ENCODE data around the gene UBE2H.
"Not testable (repeated sequence)": the region's sequence is repeated elsewhere in the genome, so short reads cannot be mapped to it uniquely, and the experiment has no call there.

The UBE2H gene

DNA sequence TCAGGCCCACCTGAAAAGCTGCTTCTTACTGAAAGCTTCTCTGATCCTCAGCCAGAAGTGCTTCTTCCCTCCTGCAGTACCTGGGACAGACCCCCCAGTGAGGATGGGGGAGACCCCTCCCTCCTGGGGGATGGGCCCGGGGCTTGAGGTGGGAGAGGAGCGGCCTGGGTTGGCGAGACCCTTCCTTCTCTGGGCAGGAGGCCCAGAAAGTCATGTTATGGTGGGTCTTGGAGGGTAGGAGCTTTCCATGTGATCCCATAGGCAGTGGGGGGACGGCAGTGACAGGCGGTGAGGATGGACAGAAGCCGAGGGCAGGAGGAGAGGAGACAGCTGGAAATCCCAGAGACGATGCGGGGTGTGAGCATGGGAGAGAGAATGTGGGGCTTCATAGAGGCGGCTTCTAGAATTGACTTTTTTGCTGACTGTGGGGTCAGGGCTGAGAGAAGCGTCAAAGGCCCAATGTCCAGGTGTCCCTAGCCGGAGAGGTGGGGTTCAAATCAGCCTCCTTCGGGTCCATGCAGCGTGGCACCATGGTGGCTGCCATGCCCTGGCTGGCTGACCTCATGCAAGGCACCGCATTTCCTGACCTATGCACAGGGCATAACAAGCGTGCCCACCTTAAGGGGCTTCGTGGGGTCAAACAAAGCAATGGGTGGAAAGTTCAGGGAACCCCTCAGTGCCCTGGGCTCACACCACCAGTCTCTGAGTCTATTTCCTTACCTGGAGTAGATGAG is 154.0 kb downstream of the UBE2H start:
- no peak overlapping the region for H3K4me2 ChIP-seq (ENCODE audit: low read depth, low read length, poor library complexity, severe bottlenecking)
- H3K36me3 ChIP-seq (ENCODE audit: insufficient read depth, low read length) = no peaks in the 10 kb centered on the region
- H3K9ac ChIP-seq (ENCODE audit: low read depth, low read length, poor library complexity, severe bottlenecking) = no peak overlapping the region
- no peaks in the 10 kb centered on the region for H3K79me2 ChIP-seq (ENCODE audit: insufficient read depth, low read length)
- H3K9me2 ChIP-seq (replicated peaks; ENCODE audit: low read depth, low read length) = no peaks in the 10 kb centered on the region
- TF ChIP-seq, protein P1, sequence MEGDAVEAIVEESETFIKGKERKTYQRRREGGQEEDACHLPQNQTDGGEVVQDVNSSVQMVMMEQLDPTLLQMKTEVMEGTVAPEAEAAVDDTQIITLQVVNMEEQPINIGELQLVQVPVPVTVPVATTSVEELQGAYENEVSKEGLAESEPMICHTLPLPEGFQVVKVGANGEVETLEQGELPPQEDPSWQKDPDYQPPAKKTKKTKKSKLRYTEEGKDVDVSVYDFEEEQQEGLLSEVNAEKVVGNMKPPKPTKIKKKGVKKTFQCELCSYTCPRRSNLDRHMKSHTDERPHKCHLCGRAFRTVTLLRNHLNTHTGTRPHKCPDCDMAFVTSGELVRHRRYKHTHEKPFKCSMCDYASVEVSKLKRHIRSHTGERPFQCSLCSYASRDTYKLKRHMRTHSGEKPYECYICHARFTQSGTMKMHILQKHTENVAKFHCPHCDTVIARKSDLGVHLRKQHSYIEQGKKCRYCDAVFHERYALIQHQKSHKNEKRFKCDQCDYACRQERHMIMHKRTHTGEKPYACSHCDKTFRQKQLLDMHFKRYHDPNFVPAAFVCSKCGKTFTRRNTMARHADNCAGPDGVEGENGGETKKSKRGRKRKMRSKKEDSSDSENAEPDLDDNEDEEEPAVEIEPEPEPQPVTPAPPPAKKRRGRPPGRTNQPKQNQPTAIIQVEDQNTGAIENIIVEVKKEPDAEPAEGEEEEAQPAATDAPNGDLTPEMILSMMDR (conservative IDR thresholded peaks at IDR 0.05; ENCODE audit: low read length) = no peak
- TF ChIP-seq EZH2phosphoT487 (IDR thresholded peaks at IDR 0.05; ENCODE audit: borderline replicate concordance) = no peak
- no peaks in the 10 kb centered on the region for H3K9me3 ChIP-seq (ENCODE audit: insufficient read depth, low read depth, low read length)
- H3K27me3 ChIP-seq (ENCODE audit: insufficient read depth, low read length, poor library complexity, severe bottlenecking) = no peaks in the 10 kb centered on the region
- no peak overlapping the region for H3K4me3 ChIP-seq (ENCODE audit: low read length, poor library complexity, severe bottlenecking)
- H4K20me1 ChIP-seq (ENCODE audit: insufficient read depth, low read length, poor library complexity, severe bottlenecking) = no peaks in the 10 kb centered on the region
- no peak overlapping the region for H2AFZ ChIP-seq (ENCODE audit: low read length)
- H3K4me1 ChIP-seq (ENCODE audit: insufficient read depth, low read length, poor library complexity, severe bottlenecking) = no peaks in the 10 kb centered on the region
- no peaks in the 10 kb centered on the region for H3F3A ChIP-seq (ENCODE audit: low read depth)

DNA sequence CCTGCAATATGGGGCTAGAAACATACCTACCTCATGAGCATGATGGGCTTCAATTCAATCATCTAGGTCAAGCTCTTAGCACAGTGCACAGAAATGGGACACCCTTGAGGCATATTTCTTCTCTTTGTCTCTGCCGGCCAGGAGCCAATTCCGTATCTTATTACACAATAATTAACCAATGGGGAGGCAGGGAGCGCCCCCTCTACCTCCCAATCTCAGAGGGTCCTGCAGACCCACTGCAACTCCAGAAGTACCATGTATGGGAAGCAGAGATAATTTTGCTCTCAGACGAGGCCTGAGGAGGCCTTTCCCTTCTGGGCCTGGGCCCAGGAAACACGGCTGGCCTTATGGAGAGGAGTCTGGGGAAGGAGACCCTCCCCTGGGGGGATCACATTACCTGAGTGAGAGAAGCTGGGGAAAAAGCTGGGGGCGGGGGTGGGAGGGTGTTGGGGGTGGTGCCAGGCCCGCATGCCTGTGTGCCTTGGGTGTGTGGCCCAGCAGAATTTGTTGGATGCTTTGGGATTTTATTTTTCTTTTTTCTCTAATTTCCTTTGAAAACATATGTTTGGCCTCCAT is 155.5 kb downstream of the UBE2H start:
- Histone ChIP-seq H3K79me2 (ENCODE audit: insufficient read depth, low read length) (no peaks in the 10 kb centered on the region), H3K4me1 (ENCODE audit: insufficient read depth, low read length, poor library complexity, severe bottlenecking) (no peaks in the 10 kb centered on the region), H3K9me2 (replicated peaks; ENCODE audit: low read depth, low read length) (no peaks in the 10 kb centered on the region), H3K9me3 (ENCODE audit: insufficient read depth, low read depth, low read length) (no peaks in the 10 kb centered on the region), H3K36me3 (ENCODE audit: insufficient read depth, low read length) (no peaks in the 10 kb centered on the region), H3K27me3 (ENCODE audit: insufficient read depth, low read length, poor library complexity, severe bottlenecking) (no peaks in the 10 kb centered on the region), H3K4me3 (ENCODE audit: low read length, poor library complexity, severe bottlenecking) (no peak overlapping the region), H3K9ac (ENCODE audit: low read depth, low read length, poor library complexity, severe bottlenecking) (no peak overlapping the region), H3F3A (ENCODE audit: low read depth) (no peaks in the 10 kb centered on the region), H2AFZ (ENCODE audit: low read length) (no peak overlapping the region), H3K4me2 (ENCODE audit: low read depth, low read length, poor library complexity, severe bottlenecking) (no peak overlapping the region), H4K20me1 (ENCODE audit: insufficient read depth, low read length, poor library complexity, severe bottlenecking) (no peaks in the 10 kb centered on the region)
- TF ChIP-seq, protein P1 (conservative IDR thresholded peaks at IDR 0.05; ENCODE audit: low read length) = no peak
- TF ChIP-seq EZH2phosphoT487 (IDR thresholded peaks at IDR 0.05; ENCODE audit: borderline replicate concordance) = no peak

DNA sequence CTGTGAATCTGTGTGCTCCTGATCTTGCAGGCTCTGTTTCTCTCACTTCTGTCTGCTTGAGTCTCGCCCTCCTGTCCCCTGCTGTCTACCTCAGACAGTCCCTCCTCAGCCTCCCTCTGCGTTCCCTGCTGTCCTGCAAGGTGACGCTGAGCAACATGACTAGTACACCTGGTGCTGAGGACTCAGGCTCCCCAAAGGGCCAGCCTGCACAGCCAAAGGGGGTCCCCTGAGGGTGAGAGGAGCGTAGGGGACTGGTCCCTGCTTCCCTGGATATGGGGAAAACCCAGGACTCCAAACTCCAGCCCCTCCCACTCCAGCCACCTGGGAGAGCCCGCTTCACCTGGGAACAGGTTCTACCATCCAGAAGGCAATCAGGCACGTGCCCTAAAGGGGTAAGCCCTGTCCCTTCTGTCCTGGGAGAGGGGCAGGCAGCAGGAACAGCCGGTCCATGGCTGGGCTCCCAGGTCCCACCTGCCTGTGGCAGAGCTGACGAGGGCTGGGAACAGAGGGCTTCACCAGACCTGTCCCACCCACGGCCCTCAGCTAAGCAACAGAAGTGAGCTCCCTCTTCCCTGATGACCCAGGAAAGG is 156.5 kb downstream of the UBE2H start:
- TF ChIP-seq, protein P1 (conservative IDR thresholded peaks at IDR 0.05; ENCODE audit: low read length) = no peak
- TF ChIP-seq EZH2phosphoT487 (IDR thresholded peaks at IDR 0.05; ENCODE audit: borderline replicate concordance) = no peak
- Histone ChIP-seq H3K9me3 (ENCODE audit: insufficient read depth, low read depth, low read length) (no peaks in the 10 kb centered on the region), H3K9me2 (replicated peaks; ENCODE audit: low read depth, low read length) (no peaks in the 10 kb centered on the region), H3K4me3 (ENCODE audit: low read length, poor library complexity, severe bottlenecking) (no peak overlapping the region), H3K36me3 (ENCODE audit: insufficient read depth, low read length) (no peaks in the 10 kb centered on the region), H3K27me3 (ENCODE audit: insufficient read depth, low read length, poor library complexity, severe bottlenecking) (no peaks in the 10 kb centered on the region), H3K4me1 (ENCODE audit: insufficient read depth, low read length, poor library complexity, severe bottlenecking) (no peaks in the 10 kb centered on the region), H2AFZ (ENCODE audit: low read length) (no peak overlapping the region), H3K4me2 (ENCODE audit: low read depth, low read length, poor library complexity, severe bottlenecking) (no peak overlapping the region), H3F3A (ENCODE audit: low read depth) (no peaks in the 10 kb centered on the region), H3K79me2 (ENCODE audit: insufficient read depth, low read length) (no peaks in the 10 kb centered on the region), H4K20me1 (ENCODE audit: insufficient read depth, low read length, poor library complexity, severe bottlenecking) (no peaks in the 10 kb centered on the region), H3K9ac (ENCODE audit: low read depth, low read length, poor library complexity, severe bottlenecking) (no peak overlapping the region)

DNA sequence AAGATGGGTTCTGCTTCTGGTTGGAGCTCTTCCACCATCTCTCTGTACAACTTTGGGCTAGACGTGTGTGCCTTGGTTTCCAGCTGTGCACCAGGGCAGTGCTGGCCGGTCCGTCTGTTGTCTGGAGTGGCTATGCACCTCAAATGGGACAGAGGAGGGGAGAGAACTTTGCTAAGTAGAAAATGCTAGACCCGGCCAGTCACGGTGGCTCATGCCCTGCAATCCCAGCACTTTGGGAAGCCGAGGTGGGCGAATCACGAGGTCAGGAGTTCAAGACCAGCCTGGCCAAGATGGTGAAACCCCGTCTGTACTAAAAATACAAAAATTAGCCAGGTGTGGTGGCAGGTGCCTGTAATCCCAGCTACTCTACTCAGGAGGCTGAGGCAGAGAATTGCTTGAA is 158.3 kb downstream of the UBE2H start:
- H3K4me3 ChIP-seq (ENCODE audit: low read length, poor library complexity, severe bottlenecking); H3K4me1 ChIP-seq (ENCODE audit: insufficient read depth, low read length, poor library complexity, severe bottlenecking); H3K79me2 ChIP-seq (ENCODE audit: insufficient read depth, low read length); H3K27me3 ChIP-seq (ENCODE audit: insufficient read depth, low read length, poor library complexity, severe bottlenecking); H3K9me3 ChIP-seq (ENCODE audit: insufficient read depth, low read depth, low read length); H4K20me1 ChIP-seq (ENCODE audit: insufficient read depth, low read length, poor library complexity, severe bottlenecking); H3K9me2 ChIP-seq (replicated peaks; ENCODE audit: low read depth, low read length); H3K4me2 ChIP-seq (ENCODE audit: low read depth, low read length, poor library complexity, severe bottlenecking); H2AFZ ChIP-seq (ENCODE audit: low read length); H3F3A ChIP-seq (ENCODE audit: low read depth); H3K9ac ChIP-seq (ENCODE audit: low read depth, low read length, poor library complexity, severe bottlenecking); H3K36me3 ChIP-seq (ENCODE audit: insufficient read depth, low read length): not testable (repeated sequence)

Measured in Loucy (cell line).